Fibroblast of the aortic adventitia (primary cell): Measurements from ENCODE around the gene RAI14. TPM values are rescaled to one million over a fixed set of nuclear protein-coding genes. Genes with fewer than 3 reads are reported as not detected.
A peak's percentile ranks its signal among the peaks of the same experiment; 100 is the strongest.

Source experiments
- DNase-seq: peaks from one replicate; pipeline ENCODE4 v3.0.0-alpha.2; 2010; ENCODE audit warnings: low read depth
- H3K4me3 ChIP-seq: 2 replicates; pipeline ENCODE4 v1.5.1; 2011; ENCODE audit warnings: low read depth, mild to moderate bottlenecking, control low read depth, low read length, moderate library complexity
- total RNA-seq: library from RNA; depleted of rRNA; stranded (reverse); fragments of >200 nt; gene quantifications from 2 replicates; pipeline ENCODE4 v1.2.3, GENCODE V29; 2012; ENCODE audit warnings: low replicate concordance
- TF ChIP-seq, protein P1 (sequence below): IDR thresholded peaks from 2 replicates; pipeline ENCODE4 v1.5.1; 2011; ENCODE audit warnings: mild to moderate bottlenecking, low read length, control low read depth, inconsistent platforms; ENCODE audit not compliant: insufficient read depth

Gene RAI14
- total RNA-seq, 1 donor, result 100 TPM

DNA sequence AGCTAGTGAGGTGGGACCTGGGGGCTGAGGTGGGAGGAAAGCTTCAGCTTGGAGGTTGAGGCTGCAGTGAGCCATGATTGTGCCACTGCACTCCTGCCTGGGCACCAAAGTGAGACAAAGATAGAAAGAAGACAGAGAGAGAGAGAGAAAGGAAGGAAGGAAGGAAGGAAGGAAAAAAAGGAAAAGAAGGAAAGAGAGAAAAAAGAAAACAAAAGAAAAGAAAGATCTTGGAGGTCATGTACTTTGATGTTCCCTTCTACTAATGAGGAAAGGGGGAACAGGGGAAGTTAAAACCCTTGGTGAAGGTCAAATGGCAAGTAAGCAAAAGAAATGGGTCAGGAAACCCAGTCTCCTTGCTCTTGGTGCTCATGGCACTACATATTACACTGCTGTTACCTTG lies 2.4 kb upstream of the RAI14 start:
- DNase-seq, result no peak
- H3K4me3 ChIP-seq, result no peak overlapping the region
- TF ChIP-seq, protein P1, sequence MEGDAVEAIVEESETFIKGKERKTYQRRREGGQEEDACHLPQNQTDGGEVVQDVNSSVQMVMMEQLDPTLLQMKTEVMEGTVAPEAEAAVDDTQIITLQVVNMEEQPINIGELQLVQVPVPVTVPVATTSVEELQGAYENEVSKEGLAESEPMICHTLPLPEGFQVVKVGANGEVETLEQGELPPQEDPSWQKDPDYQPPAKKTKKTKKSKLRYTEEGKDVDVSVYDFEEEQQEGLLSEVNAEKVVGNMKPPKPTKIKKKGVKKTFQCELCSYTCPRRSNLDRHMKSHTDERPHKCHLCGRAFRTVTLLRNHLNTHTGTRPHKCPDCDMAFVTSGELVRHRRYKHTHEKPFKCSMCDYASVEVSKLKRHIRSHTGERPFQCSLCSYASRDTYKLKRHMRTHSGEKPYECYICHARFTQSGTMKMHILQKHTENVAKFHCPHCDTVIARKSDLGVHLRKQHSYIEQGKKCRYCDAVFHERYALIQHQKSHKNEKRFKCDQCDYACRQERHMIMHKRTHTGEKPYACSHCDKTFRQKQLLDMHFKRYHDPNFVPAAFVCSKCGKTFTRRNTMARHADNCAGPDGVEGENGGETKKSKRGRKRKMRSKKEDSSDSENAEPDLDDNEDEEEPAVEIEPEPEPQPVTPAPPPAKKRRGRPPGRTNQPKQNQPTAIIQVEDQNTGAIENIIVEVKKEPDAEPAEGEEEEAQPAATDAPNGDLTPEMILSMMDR, result no peak

DNA sequence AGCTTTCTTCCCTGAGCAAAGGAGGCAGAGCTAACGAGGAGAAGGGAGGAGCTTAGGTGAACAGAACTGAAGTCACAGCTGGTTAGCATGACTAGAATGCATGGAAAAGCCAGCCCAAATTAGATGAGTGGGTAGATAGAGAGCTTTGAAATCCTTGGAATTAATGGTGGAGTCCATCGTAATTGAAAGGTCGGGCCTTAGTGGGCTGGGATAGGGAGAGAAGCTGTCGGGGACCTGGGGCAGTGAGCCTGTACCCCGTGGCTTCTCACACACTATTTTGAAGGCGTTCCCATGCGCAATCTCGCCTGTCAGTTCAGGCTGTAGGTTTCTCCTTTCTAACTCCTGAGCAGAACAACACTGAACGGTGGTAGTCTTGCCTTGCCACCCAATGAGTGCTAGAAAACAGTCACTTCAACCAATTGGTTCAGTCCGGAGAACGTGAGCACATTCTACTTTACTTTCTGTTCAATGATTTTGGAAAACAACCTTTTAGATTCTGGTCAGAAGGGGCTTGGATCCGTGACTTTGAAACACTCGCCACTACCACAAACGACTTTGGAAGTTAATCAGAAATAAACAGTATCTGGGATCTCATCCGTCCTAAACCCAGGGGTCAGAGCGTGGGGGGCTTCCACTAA lies 655 bp upstream of the RAI14 start:
- H3K4me3 ChIP-seq, result peak overlapping the region; percentile 89
- peak; percentile 79 for DNase-seq
- TF ChIP-seq, protein P1, result no peak

DNA sequence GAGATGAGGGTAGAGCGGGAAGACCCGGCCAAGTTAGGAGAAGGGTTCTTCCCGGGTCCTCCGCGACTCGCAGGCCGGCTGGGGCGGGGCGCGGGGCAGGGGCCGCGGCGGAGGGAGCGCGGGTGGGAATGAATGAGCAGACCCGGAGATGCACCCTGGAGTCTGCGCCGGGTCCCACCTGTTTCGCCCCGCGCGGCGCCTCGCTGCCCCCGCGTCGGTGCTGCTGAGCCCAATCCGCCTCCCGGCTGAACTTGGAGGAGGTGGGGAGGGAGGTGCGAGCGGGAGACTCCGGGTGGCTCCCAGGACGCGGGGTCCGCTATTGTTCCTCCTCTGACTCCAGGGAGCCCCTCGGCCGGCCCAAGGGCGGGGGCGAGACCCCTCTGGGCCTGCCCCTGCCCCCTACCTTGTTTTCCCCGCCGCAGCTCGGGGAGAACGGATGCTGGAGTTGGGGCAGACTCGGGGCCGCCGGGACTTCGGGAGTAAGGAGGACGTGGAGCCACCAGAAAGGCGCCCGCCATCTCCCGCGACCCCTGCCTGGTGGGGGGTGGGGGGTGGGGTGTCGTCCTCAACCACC lies 659 bp downstream of the RAI14 start:
- DNase-seq, result peak; percentile 17
- TF ChIP-seq, protein P1, result no peak
- H3K4me3 ChIP-seq, result peak overlapping the region; percentile 89

DNA sequence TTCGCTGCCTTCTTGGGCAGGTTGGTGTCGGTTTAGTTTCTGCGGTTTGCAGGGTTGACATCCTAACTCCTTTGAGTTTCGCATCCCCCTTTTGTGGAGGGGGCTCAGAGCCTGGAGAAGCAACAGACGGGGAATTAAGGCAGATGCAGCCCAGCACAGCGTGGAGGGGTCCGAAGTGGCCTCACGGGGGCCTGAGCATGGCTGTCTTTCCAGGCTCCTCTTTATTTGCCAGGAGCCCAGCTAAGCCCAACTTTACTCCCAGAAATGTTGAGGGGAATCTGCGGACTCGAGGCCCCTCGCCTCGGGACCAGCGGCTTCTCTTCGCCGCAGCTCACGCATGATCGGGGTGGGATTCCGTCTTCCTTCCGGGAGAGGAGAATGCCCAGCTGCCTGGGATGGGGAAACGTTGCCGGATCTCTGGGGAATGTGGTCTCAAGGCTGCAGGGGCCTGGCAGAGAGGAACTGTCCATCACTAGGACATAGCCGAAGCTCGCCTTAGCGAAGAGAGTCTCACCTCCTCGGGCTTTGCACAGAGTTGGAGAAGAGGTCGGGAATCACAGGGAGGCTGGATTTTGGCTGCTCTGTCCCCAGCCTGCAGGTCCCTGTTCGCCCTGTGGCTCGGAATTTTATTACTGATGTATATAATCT lies 1.3 kb downstream of the RAI14 start:
- peak overlapping the region; percentile 89 for H3K4me3 ChIP-seq
- peak; percentile 63 for DNase-seq
- TF ChIP-seq, protein P1, result peak; percentile 14

DNA sequence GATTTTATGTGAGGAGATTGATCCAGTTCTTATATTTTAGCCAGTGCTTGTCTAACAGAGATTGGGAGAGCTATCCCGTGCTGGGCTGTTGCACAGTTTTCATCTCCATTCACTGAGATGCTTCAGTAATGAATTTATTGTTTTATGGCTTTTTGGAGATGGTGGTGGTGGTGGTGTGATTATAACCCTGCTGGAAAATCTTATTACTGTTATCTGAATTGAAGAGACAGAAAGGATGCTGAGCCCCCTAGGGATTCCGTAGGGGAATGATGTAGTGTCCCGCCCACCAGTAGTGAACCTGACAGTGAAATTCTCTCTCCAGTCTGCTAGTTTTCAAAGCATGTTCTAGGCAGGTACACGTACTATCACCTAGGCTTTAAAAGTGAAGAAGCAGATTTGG lies 1.9 kb downstream of the RAI14 start:
- DNase-seq, result peak; percentile 36
- TF ChIP-seq, protein P1, result peak; percentile 11
- H3K4me3 ChIP-seq, result peak overlapping the region; percentile 89

DNA sequence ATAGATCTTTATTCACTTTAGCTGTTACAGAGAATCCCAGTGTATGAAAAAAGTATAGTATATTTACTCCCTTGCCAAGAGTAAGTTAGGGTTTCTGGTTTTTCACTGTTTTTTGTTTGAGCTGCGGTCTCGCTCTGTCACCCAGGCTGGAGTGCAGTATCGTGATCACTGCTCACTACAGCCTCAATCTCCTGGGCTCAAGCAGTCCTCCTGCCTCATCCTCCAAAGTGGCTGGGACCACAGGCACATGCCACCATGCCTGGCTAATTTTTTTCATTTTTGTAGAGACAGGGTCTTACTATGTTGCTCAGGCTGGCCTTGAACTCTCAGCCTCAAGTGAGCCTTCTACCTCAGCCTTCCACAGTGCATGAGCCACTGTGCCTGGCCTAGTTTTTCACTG lies 3.0 kb downstream of the RAI14 start:
- no peak for DNase-seq
- H3K4me3 ChIP-seq, result no peak overlapping the region
- TF ChIP-seq, protein P1, result no peak
